ENCODE data around the gene GPR68.
"Not testable (repeated sequence)": the region's sequence is repeated elsewhere in the genome, so short reads cannot be mapped to it uniquely, and the experiment has no call there.

DNA sequence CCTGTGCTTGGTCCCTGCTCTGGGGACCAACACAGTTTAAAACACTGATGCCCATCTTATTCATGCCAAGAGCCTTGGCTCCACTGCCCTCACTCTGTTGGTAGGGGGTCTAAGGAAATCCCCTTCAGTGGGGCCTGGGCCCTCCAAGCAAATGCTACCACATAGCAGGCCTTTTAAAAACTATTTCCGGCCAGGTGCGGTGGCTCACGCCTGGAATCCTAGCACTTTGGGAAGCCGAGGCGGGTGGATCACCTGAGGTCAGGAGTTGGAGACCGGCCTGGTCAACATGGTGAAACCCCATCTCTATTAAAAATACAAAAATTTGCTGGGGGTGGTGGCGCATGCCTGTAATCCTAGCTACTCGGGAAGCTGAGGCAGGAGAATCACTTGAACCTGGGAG, 1.1 kb upstream of the GPR68 start:
- TF ChIP-seq, protein P1, sequence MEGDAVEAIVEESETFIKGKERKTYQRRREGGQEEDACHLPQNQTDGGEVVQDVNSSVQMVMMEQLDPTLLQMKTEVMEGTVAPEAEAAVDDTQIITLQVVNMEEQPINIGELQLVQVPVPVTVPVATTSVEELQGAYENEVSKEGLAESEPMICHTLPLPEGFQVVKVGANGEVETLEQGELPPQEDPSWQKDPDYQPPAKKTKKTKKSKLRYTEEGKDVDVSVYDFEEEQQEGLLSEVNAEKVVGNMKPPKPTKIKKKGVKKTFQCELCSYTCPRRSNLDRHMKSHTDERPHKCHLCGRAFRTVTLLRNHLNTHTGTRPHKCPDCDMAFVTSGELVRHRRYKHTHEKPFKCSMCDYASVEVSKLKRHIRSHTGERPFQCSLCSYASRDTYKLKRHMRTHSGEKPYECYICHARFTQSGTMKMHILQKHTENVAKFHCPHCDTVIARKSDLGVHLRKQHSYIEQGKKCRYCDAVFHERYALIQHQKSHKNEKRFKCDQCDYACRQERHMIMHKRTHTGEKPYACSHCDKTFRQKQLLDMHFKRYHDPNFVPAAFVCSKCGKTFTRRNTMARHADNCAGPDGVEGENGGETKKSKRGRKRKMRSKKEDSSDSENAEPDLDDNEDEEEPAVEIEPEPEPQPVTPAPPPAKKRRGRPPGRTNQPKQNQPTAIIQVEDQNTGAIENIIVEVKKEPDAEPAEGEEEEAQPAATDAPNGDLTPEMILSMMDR (optimal IDR thresholded peaks at IDR 0.05 in 1 of 3, IDR thresholded peaks at IDR 0.05 in 1 of 3, conservative IDR thresholded peaks at IDR 0.05 in 1 of 3; ENCODE audit: extremely low read depth in 1 of 3, insufficient read depth in 2 of 3, low read length in 3 of 3) = not testable (repeated sequence)
- TF ChIP-seq EZH2 (IDR thresholded peaks at IDR 0.05; ENCODE audit: low read length) = not testable (repeated sequence)

Data from keratinocyte (primary cell).